ENCODE measurements around the gene SYT12. TPM values are rescaled to one million over a fixed set of nuclear protein-coding genes. Genes with fewer than 3 reads are reported as not detected.

Gene SYT12
- total and polyA plus RNA-seq, 2 of the 13 experiments (the other 11 are each of a cell fraction or from before 2014, with no cell fraction given) = 0.01 to 0.02 TPM

GRCh38 chr11:67054836-67055523 lies 32.0 kb downstream of the SYT12 start (continued):
- TF ChIP-seq TIGD3 (CRISPR knock-in tag; IDR thresholded peaks at IDR 0.05; ENCODE audit: borderline replicate concordance) = no peak
- 0 out of 2 replicates have a peak, but pooled peaks have one; percentile 30 for TF ChIP-seq PPARG (CRISPR knock-in tag; conservative IDR thresholded peaks at IDR 0.05)
- 0 out of 2 replicates have a peak, but pooled peaks have one; percentile 16 for TF ChIP-seq ZBTB7A (CRISPR knock-in tag; IDR thresholded peaks at IDR 0.05)
- no peak for TF ChIP-seq ZNF18 (CRISPR knock-in tag; IDR thresholded peaks at IDR 0.05; ENCODE audit: insufficient replicate concordance)
- TF ChIP-seq ZNF672 (CRISPR knock-in tag; IDR thresholded peaks at IDR 0.05) = no peak
- TF ChIP-seq NFYC (CRISPR knock-in tag; IDR thresholded peaks at IDR 0.05) = no peak; the same call in 1 of the 2 replicates
- no peak for TF ChIP-seq KAT7 (CRISPR knock-in tag; IDR thresholded peaks at IDR 0.05; ENCODE audit: borderline replicate concordance)
- no peak for TF ChIP-seq LRRFIP1 (CRISPR knock-in tag; conservative IDR thresholded peaks at IDR 0.05)
- no peak for TF ChIP-seq ZNF720 (CRISPR knock-in tag; IDR thresholded peaks at IDR 0.05)
- TF ChIP-seq CENPT (CRISPR knock-in tag; IDR thresholded peaks at IDR 0.05; ENCODE audit: low read depth) = no peak
- TF ChIP-seq NFKBIZ (CRISPR knock-in tag; IDR thresholded peaks at IDR 0.05) = peak; percentile 63; the same call in 1 of the 2 replicates
- TF ChIP-seq TAF1 (CRISPR knock-in tag; IDR thresholded peaks at IDR 0.05) = no peak
- no peak for TF ChIP-seq TAF15 (IDR thresholded peaks at IDR 0.05; ENCODE audit: low read depth, low read length, poor library complexity, severe bottlenecking)
- no peak for TF ChIP-seq ZNF879 (CRISPR knock-in tag; IDR thresholded peaks at IDR 0.05)
- TF ChIP-seq POLR2AphosphoS5 (IDR thresholded peaks at IDR 0.05; ENCODE audit: low read depth, low read length) = no peak
- no peak; the same call in 1 of the 2 replicates for TF ChIP-seq ZNF788 (CRISPR knock-in tag; IDR thresholded peaks at IDR 0.05; ENCODE audit: borderline replicate concordance)
- peak; percentile 85 for TF ChIP-seq IKZF5 (CRISPR knock-in tag; IDR thresholded peaks at IDR 0.05)
- TF ChIP-seq MAF1 (CRISPR knock-in tag; IDR thresholded peaks at IDR 0.05; ENCODE audit: borderline replicate concordance) = peak; percentile 60; the same call in 1 of the 2 replicates
- no peak for TF ChIP-seq ELK4 (CRISPR knock-in tag; IDR thresholded peaks at IDR 0.05; ENCODE audit: borderline replicate concordance)

Data from HepG2 (cell line).